ENCODE measurements around the gene CACNA2D3.

Gene CACNA2D3

GRCh38 chr3:55044486-55044885, 922.1 kb downstream of the CACNA2D3 start:
- no peaks in the 10 kb centered on the region for H4K20me1 ChIP-seq (ENCODE audit: low read depth, low read length)
- no peaks in the 10 kb centered on the region for H3F3A ChIP-seq (ENCODE audit: insufficient read depth)
- H3K27me3 ChIP-seq (ENCODE audit: low read length) = no peaks in the 10 kb centered on the region
- no peak for TF ChIP-seq EZH2phosphoT487 (conservative IDR thresholded peaks at IDR 0.05; ENCODE audit: low read length)
- TF ChIP-seq CTCF (IDR thresholded peaks at IDR 0.05; ENCODE audit: insufficient read depth, low read length, poor library complexity, severe bottlenecking) = no peak
- no peaks in the 10 kb centered on the region for H3K9me3 ChIP-seq (ENCODE audit: insufficient read depth, low read length)
- H3K36me3 ChIP-seq (ENCODE audit: low read length) = no peaks in the 10 kb centered on the region
- no peak overlapping the region for H3K9ac ChIP-seq (ENCODE audit: low read length)
- H3K9me2 ChIP-seq (replicated peaks; ENCODE audit: insufficient read depth, low read length) = no peaks in the 10 kb centered on the region
- H3K4me3 ChIP-seq (ENCODE audit: insufficient read depth, low read length, poor library complexity, severe bottlenecking) = no peak overlapping the region
- no peaks in the 10 kb centered on the region for H3K79me2 ChIP-seq (ENCODE audit: insufficient read depth, low read length)
- H2AFZ ChIP-seq (ENCODE audit: low read depth, low read length, severe bottlenecking) = no peak overlapping the region
- H3K4me2 ChIP-seq (ENCODE audit: low read depth, low read length, poor library complexity, severe bottlenecking) = no peak overlapping the region
- H3K27ac ChIP-seq (ENCODE audit: low read depth, low read length) = no peak overlapping the region

GRCh38 chr3:55059027-55059629, 936.8 kb downstream of the CACNA2D3 start:
- Histone ChIP-seq H3K9me3 (ENCODE audit: insufficient read depth, low read length) (peaks cover 9% of the 10 kb centered on the region; the same call in 1 of the 2 replicates), H4K20me1 (ENCODE audit: low read depth, low read length) (no peaks in the 10 kb centered on the region), H3K9me2 (replicated peaks; ENCODE audit: insufficient read depth, low read length) (no peaks in the 10 kb centered on the region), H3K27me3 (ENCODE audit: low read length) (no peaks in the 10 kb centered on the region), H3K9ac (ENCODE audit: low read length) (no peak overlapping the region), H2AFZ (ENCODE audit: low read depth, low read length, severe bottlenecking) (no peak overlapping the region), H3K36me3 (ENCODE audit: low read length) (no peaks in the 10 kb centered on the region), H3F3A (ENCODE audit: insufficient read depth) (no peaks in the 10 kb centered on the region), H3K4me2 (ENCODE audit: low read depth, low read length, poor library complexity, severe bottlenecking) (no peak overlapping the region), H3K4me3 (ENCODE audit: insufficient read depth, low read length, poor library complexity, severe bottlenecking) (no peak overlapping the region), H3K27ac (ENCODE audit: low read depth, low read length) (no peak overlapping the region), H3K79me2 (ENCODE audit: insufficient read depth, low read length) (no peaks in the 10 kb centered on the region)
- TF ChIP-seq EZH2phosphoT487 (conservative IDR thresholded peaks at IDR 0.05; ENCODE audit: low read length) (no peak), CTCF (IDR thresholded peaks at IDR 0.05; ENCODE audit: insufficient read depth, low read length, poor library complexity, severe bottlenecking) (no peak)

GRCh38 chr3:55060896-55061719, 938.8 kb downstream of the CACNA2D3 start:
- Histone ChIP-seq H3K4me3 (ENCODE audit: insufficient read depth, low read length, poor library complexity, severe bottlenecking) (no peak overlapping the region), H3K27ac (ENCODE audit: low read depth, low read length) (no peak overlapping the region)

More at GRCh38 chr3:55060896-55061719, 938.8 kb downstream of the CACNA2D3 start:
- Histone ChIP-seq H3K9me3 (ENCODE audit: insufficient read depth, low read length) (no peaks in the 10 kb centered on the region), H3K79me2 (ENCODE audit: insufficient read depth, low read length) (no peaks in the 10 kb centered on the region), H2AFZ (ENCODE audit: low read depth, low read length, severe bottlenecking) (no peak overlapping the region), H3K9me2 (replicated peaks; ENCODE audit: insufficient read depth, low read length) (no peaks in the 10 kb centered on the region), H3F3A (ENCODE audit: insufficient read depth) (no peaks in the 10 kb centered on the region), H3K9ac (ENCODE audit: low read length) (no peak overlapping the region), H3K36me3 (ENCODE audit: low read length) (no peaks in the 10 kb centered on the region), H3K4me2 (ENCODE audit: low read depth, low read length, poor library complexity, severe bottlenecking) (no peak overlapping the region), H4K20me1 (ENCODE audit: low read depth, low read length) (no peaks in the 10 kb centered on the region), H3K27me3 (ENCODE audit: low read length) (no peaks in the 10 kb centered on the region)
- no peak for TF ChIP-seq CTCF (IDR thresholded peaks at IDR 0.05; ENCODE audit: insufficient read depth, low read length, poor library complexity, severe bottlenecking)
- TF ChIP-seq EZH2phosphoT487 (conservative IDR thresholded peaks at IDR 0.05; ENCODE audit: low read length) = no peak

Data from SU-DHL-6 (cell line).